Endothelial cell of umbilical vein (primary cell): ENCODE results near the gene MSN. TPM values are rescaled to one million over a fixed set of nuclear protein-coding genes. Genes with fewer than 3 reads are reported as not detected.

Experiments
- BruUV-seq: library from RNA; stranded (reverse); fragments of 400-500 nt; replicated peaks from 2 replicates; lab custom pipeline; 2021; lab: Mats Ljungman, UMichigan
- CTCF ChIA-PET: fragments of 300-600, 350-600 bp; sonication (Branson Sonifier 250); formaldehyde crosslinking; loops from one replicate; lab custom pipeline; 2021; ENCODE audit warnings: antibody characterized with exemption, inconsistent platforms; lab: Charles Lee
- POLR2A ChIA-PET: fragments of 300-600, 350-600 bp; sonication (Branson Sonifier 250); formaldehyde crosslinking; loops from one replicate; lab custom pipeline; 2021; ENCODE audit warnings: antibody characterized with exemption, inconsistent platforms; lab: Charles Lee
- DNase-seq: peaks from one replicate; pipeline ENCODE4 v3.0.0-alpha.2; 2011; ENCODE audit warnings: low read depth, low spot score
- FAIRE-seq: peaks from 2 replicates; lab custom pipeline; 2011; peaks lifted over from hg19 to GRCh38; lab: Jason Lieb, UNC
- H2AFZ ChIP-seq: 2 replicates; pipeline ENCODE4 v1.6.0; 2012; ENCODE audit warnings: low read depth, low read length, control low read depth, inconsistent platforms
- H3K27ac ChIP-seq: 2 replicates; pipeline ENCODE4 v1.5.1; 2011; ENCODE audit warnings: low read depth, mild to moderate bottlenecking, control low read depth, low read length, moderate library complexity; ENCODE audit not compliant: insufficient read depth
- H3K27me3 ChIP-seq, 2 experiments: 2 replicates each; pipeline versions ENCODE4 v1.6.0 to v1.6.1; 2011; ENCODE audit warnings: low read length in 2 of 2, mixed read lengths in 1 of 2; ENCODE audit not compliant: control insufficient read depth in 2 of 2, insufficient read depth in 2 of 2
- H3K36me3 ChIP-seq, 2 experiments: 2 replicates in 1 of 2; 3 replicates in 1 of 2; pipeline ENCODE4 v1.5.1; 2011; ENCODE audit warnings: low read length in 2 of 2, mild to moderate bottlenecking in 1 of 2, moderate library complexity in 1 of 2; ENCODE audit not compliant: control insufficient read depth in 2 of 2, insufficient read depth in 2 of 2; ENCODE audit errors: extremely low read depth in 1 of 2
- H3K4me1 ChIP-seq: 3 replicates; pipeline ENCODE4 v1.5.1; 2011; ENCODE audit warnings: mild to moderate bottlenecking, low read length; ENCODE audit not compliant: control insufficient read depth, insufficient read depth; ENCODE audit errors: extremely low read depth
- H3K4me2 ChIP-seq: 2 replicates; pipeline ENCODE4 v1.6.1; 2011; ENCODE audit warnings: low read length, control low read depth, mixed read lengths; ENCODE audit not compliant: insufficient read depth
- H3K4me3 ChIP-seq, 3 experiments: fragments of 200-600 bp in 1 of 3; sonication (generic), shearing (Covaris generic) in 1 of 3; replicated peaks in 1 of 3; 2 replicates each; pipeline ENCODE4 v1.5.1; 2011 to 2016; ENCODE audit warnings: control low read depth in 3 of 3, low read length in 3 of 3, mild to moderate bottlenecking in 2 of 3, inconsistent platforms in 1 of 3, low read depth in 1 of 3, moderate library complexity in 1 of 3; ENCODE audit not compliant: insufficient read depth in 1 of 3
- H3K79me2 ChIP-seq: 2 replicates; pipeline ENCODE4 v1.6.0; 2012; ENCODE audit warnings: low read length, inconsistent platforms; ENCODE audit not compliant: control insufficient read depth, insufficient read depth
- H3K9ac ChIP-seq: replicated peaks from 2 replicates; pipeline ENCODE3; 2011; ENCODE audit warnings: low read length, control low read depth; ENCODE audit not compliant: insufficient read depth; ENCODE audit errors: extremely low read depth
- H3K9me1 ChIP-seq: replicated peaks from 3 replicates; pipeline ENCODE4 v1.6.0; 2011; ENCODE audit warnings: mild to moderate bottlenecking, low read length; ENCODE audit not compliant: control insufficient read depth, insufficient read depth; ENCODE audit errors: extremely low read depth
- H3K9me3 ChIP-seq: replicated peaks from 2 replicates; pipeline ENCODE4 v1.5.1; 2012; ENCODE audit warnings: low read length, inconsistent platforms; ENCODE audit not compliant: control insufficient read depth, insufficient read depth
- H4K20me1 ChIP-seq: replicated peaks from 2 replicates; pipeline ENCODE3; 2011; ENCODE audit warnings: mild to moderate bottlenecking, low read length; ENCODE audit not compliant: control insufficient read depth, insufficient read depth; ENCODE audit errors: extremely low read depth
- EZH2 ChIP-seq: IDR thresholded peaks from 2 replicates; pipeline ENCODE4 v1.6.1; 2012; ENCODE audit warnings: borderline replicate concordance, low read depth, mild to moderate bottlenecking, moderate library complexity, low read length, inconsistent platforms; ENCODE audit not compliant: severe bottlenecking
- FOS ChIP-seq: IDR thresholded peaks from 2 replicates; pipeline ENCODE4 v1.6.1; 2011; ENCODE audit warnings: mild to moderate bottlenecking, low read length, moderate library complexity, borderline replicate concordance; ENCODE audit not compliant: insufficient read depth
- GATA2 ChIP-seq: IDR thresholded peaks from 2 replicates; pipeline ENCODE4 v1.7.0; 2011; ENCODE audit warnings: low read depth, mild to moderate bottlenecking, moderate library complexity, mixed read lengths, low read length; ENCODE audit not compliant: insufficient read length, insufficient read depth
- JUN ChIP-seq: IDR thresholded peaks from 2 replicates; pipeline ENCODE4 v1.6.1; 2011; ENCODE audit warnings: borderline replicate concordance, low read depth; ENCODE audit not compliant: insufficient read length, insufficient read depth
- MYC ChIP-seq: IDR thresholded peaks from one replicate; pipeline ENCODE4 v1.6.1; 2011; ENCODE audit warnings: mild to moderate bottlenecking, low read depth, low read length
- POLR2A ChIP-seq: IDR thresholded peaks from 2 replicates; pipeline ENCODE4 v1.6.1; 2012; ENCODE audit warnings: low read depth, mild to moderate bottlenecking, control low read depth, low read length
- POLR2AphosphoS5 ChIP-seq: IDR thresholded peaks from 2 replicates; pipeline ENCODE4 v1.6.1; 2012; ENCODE audit warnings: low read depth, mild to moderate bottlenecking, control low read depth, low read length, moderate library complexity; ENCODE audit not compliant: insufficient read depth
- dilution Hi-C: fragments of 300-500 bp; cut with MboI; formaldehyde crosslinking; loops from one replicate; pipeline ENCODE4 v1.15.0; 2019; ENCODE audit warnings: low sequenced_read_pairs; ENCODE audit not compliant: extremely low pct_ligation_motif_present
- intact Hi-C: fragments of 100-400 bp; cut with micrococcal nuclease; formaldehyde crosslinking; loops from one replicate; pipeline ENCODE4 v1.10.0; 2022
- polyA plus RNA-seq, 4 experiments: library from polyadenylated mRNA; depleted of rRNA in 3 of 4; stranded (reverse) in 3 of 4; unstranded in 1 of 4; fragments of >200 nt; gene quantifications; 2 replicates each; pipeline versions ENCODE4 v1.2.1 to v1.2.3, GENCODE V29; 2011 to 2012; ENCODE audit warnings: missing spikeins in 1 of 4
- total RNA-seq: library from RNA; stranded (reverse); gene quantifications from 2 replicates; pipeline ENCODE4 v1.2.3, GENCODE V29; 2021
- TF ChIP-seq, protein P1 (sequence below): IDR thresholded peaks from 2 replicates; pipeline ENCODE4 v1.6.1; 2011; ENCODE audit not compliant: insufficient read depth, insufficient read length
- TF ChIP-seq, protein P2 (sequence below), 2 donors: IDR thresholded peaks; 1 replicate in 1 of 2; 2 replicates in 1 of 2; pipeline ENCODE4 v1.5.1; 2011; ENCODE audit warnings: low read length in 2 of 2, mild to moderate bottlenecking in 2 of 2, moderate library complexity in 2 of 2, control low read depth in 1 of 2, inconsistent platforms in 1 of 2, low read depth in 1 of 2; ENCODE audit not compliant: insufficient read depth in 1 of 2; ENCODE audit errors: extremely low read depth in 1 of 2

MSN gene
- total and polyA plus RNA-seq, 2 donors (not counting 3 experiments of a cell fraction or from before 2014, with no cell fraction given), result 528 to 635 TPM

DNA sequence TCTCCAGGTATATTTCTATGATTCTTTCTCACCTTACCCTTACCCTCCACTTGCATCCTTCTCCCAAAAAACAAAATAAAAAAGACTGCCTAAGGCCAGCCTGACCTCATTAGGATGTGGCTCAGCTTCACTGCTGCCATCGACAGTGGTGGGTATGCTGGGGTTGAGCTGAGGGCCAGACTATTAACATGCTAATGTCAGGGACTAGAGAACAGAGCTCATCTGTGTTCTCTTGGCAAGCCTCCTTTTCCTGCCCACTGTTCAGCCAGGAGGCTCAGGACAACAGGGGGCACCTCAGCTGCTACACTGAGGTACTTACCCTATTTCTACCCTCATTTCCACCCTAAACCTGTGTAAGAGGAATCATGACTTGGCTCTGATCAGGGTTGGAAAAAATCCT is 59.3 kb downstream of the MSN start:
- no peak for FAIRE-seq
- no peak overlapping the region for H3K4me3 ChIP-seq
- DNase-seq, result no peak
- no peak overlapping the region for H3K4me2 ChIP-seq
- no peaks in the 10 kb centered on the region for H3K9me3 ChIP-seq
- intact Hi-C loops (no loop called here), dilution Hi-C loops (no loop called here)
- no peak overlapping the region for H3K9ac ChIP-seq
- no peak overlapping the region for H3K27ac ChIP-seq
- peaks cover 17% of the 10 kb centered on the region for H3K4me1 ChIP-seq
- no peaks in the 10 kb centered on the region for H3K9me1 ChIP-seq
- ChIA-PET CTCF (no interaction called here), POLR2A (no interaction called here)
- H3K36me3 ChIP-seq, result peaks cover 21 to 28% of the 10 kb centered on the region in 2 experiments
- no peaks in the 10 kb centered on the region for H4K20me1 ChIP-seq
- BruUV-seq, result no TSS peak
- TF ChIP-seq, protein P1, sequence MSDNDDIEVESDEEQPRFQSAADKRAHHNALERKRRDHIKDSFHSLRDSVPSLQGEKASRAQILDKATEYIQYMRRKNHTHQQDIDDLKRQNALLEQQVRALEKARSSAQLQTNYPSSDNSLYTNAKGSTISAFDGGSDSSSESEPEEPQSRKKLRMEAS, result no peak
- TF ChIP-seq POLR2A (no peak), POLR2AphosphoS5 (no peak), EZH2 (no peak), GATA2 (no peak), FOS (no peak), MYC (no peak), JUN (no peak)
- TF ChIP-seq, protein P2, sequence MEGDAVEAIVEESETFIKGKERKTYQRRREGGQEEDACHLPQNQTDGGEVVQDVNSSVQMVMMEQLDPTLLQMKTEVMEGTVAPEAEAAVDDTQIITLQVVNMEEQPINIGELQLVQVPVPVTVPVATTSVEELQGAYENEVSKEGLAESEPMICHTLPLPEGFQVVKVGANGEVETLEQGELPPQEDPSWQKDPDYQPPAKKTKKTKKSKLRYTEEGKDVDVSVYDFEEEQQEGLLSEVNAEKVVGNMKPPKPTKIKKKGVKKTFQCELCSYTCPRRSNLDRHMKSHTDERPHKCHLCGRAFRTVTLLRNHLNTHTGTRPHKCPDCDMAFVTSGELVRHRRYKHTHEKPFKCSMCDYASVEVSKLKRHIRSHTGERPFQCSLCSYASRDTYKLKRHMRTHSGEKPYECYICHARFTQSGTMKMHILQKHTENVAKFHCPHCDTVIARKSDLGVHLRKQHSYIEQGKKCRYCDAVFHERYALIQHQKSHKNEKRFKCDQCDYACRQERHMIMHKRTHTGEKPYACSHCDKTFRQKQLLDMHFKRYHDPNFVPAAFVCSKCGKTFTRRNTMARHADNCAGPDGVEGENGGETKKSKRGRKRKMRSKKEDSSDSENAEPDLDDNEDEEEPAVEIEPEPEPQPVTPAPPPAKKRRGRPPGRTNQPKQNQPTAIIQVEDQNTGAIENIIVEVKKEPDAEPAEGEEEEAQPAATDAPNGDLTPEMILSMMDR (IDR thresholded peaks at IDR 0.05; ENCODE audit: extremely low read depth in 1 of 2, insufficient read depth in 1 of 2, low read depth in 1 of 2, low read length in 2 of 2), result no peak
- H3K27me3 ChIP-seq, result no peaks in the 10 kb centered on the region
- H3K79me2 ChIP-seq, result peaks cover 87% of the 10 kb centered on the region
- H2AFZ ChIP-seq, result no peak overlapping the region
